H54 (cell line): ENCODE data around the gene PAX7.

Experiments
- DNase-seq: peaks from one replicate; pipeline ENCODE4 v3.0.0; 2011; ENCODE audit warnings: low spot score, mixed read lengths; ENCODE audit not compliant: insufficient read length
- FAIRE-seq: peaks from 3 replicates; lab custom pipeline; 2011; peaks lifted over from hg19 to GRCh38; lab: Jason Lieb, UNC
- POLR2A ChIP-seq: IDR thresholded peaks from 2 replicates; pipeline ENCODE4 v1.6.1; 2011; ENCODE audit warnings: low read depth, mild to moderate bottlenecking, low read length

PAX7 gene

GRCh38 chr1:18651713-18652112, 21.1 kb downstream of the PAX7 start:
- FAIRE-seq: no peak
- DNase-seq: no peak
- no peak for TF ChIP-seq POLR2A

DNA sequence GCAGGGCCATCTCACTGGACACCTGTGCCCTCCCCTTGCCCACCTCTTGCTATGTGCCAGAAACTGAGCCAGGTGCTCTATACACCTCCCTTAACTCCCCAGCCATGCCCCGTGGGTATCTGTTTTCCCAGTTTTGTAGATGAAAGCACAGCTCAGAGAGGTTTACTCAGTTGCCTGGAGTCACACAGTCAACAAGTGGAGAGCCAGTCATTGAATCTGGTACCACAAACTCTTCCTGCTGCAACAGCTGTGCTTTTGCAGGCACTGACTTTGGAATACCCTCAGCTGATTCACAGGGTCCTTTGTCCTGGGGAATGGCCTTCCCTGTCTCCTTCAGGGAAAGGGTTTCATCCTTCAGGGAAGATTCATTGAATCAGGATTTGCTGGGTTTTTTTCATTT, 22.1 kb downstream of the PAX7 start:
- DNase-seq: no peak
- no peak for FAIRE-seq

DNA sequence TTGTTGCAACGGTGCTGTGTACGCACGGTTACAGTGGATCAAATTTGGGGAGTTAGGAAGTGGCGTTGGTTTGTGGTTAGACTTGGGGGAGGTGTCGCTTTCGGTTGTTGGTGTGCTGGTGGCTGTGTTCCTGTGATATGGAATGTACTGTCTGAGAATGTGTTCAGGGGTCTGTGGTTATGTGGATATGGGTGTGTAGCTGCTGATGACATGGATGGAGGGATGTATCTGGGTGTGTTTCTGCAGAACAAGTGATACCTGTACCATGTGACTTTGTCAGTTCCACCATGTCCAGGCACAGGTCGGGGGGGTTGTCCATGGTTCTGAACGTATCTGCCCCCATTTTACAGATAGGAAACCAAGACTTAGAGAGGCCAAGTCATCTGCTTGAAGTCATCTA, 22.7 kb downstream of the PAX7 start:
- no peak for FAIRE-seq
- DNase-seq: no peak
- no peak for TF ChIP-seq POLR2A

More for the DNA sequence above, 22.1 kb downstream of the PAX7 start:
- no peak for TF ChIP-seq POLR2A

GRCh38 chr1:18653916-18654315, 23.3 kb downstream of the PAX7 start:
- no peak for FAIRE-seq
- TF ChIP-seq POLR2A: no peak
- no peak for DNase-seq

- DNase-seq (no peak), FAIRE-seq (no peak)
- no peak for TF ChIP-seq POLR2A
These were observed 24.0 kb downstream of the PAX7 start for GRCh38 chr1:18654599-18654998.

DNA sequence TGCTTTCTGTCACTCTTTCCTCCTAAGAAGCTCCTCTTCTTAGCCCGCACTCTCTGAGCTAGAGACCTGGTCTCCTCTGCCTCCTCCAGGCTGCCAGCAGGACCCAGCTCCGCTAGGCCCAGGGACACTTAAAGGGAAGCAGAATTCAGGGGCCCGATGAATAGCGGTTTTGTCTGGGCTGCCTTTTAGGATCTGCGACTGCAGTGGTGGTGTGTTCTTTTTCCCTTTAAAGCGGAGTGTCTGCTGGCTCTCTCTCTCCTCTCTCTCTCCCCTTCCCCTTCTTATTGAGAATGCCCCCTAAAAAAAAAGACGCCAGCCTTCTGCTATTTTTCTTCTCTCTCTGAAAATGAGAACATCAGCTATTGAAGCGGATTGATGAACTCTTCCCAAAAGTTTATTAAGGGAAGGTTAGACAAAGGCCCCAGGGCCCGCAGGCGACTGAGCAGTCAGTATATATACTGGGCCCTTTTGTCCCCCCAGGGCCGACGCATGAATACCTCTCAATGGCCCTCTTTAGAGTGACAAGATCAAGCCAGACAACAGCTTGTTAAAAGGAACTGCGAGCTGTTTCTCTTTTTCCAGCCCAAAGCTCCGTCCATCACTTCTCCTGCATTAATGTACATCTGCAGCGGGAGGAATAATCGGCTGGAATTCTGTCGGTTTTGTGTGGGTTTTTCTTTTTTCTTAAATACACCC, 27.0 kb downstream of the PAX7 start:
- FAIRE-seq (no peak), DNase-seq (no peak)
- no peak for TF ChIP-seq POLR2A

DNA sequence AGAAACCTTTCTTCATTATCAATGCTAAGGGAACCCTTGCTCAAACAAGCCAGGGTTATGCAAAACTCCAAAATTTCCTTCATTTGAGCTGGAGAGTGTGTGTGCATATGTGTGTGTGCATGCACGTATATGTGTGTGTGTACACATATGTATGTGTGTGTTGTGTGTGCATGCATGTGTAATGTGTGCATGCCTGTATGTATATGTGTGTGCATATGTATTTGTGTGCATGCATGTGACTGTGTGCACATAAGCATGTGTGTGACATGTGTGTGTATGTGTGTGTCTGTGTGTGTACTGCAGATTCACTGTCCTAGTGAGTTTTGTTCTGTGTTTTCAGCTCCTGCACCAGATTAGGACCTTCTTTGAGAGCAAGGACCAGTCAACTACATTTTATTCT, 28.2 kb downstream of the PAX7 start:
- no peak for TF ChIP-seq POLR2A
- DNase-seq (no peak), FAIRE-seq (no peak)

DNA sequence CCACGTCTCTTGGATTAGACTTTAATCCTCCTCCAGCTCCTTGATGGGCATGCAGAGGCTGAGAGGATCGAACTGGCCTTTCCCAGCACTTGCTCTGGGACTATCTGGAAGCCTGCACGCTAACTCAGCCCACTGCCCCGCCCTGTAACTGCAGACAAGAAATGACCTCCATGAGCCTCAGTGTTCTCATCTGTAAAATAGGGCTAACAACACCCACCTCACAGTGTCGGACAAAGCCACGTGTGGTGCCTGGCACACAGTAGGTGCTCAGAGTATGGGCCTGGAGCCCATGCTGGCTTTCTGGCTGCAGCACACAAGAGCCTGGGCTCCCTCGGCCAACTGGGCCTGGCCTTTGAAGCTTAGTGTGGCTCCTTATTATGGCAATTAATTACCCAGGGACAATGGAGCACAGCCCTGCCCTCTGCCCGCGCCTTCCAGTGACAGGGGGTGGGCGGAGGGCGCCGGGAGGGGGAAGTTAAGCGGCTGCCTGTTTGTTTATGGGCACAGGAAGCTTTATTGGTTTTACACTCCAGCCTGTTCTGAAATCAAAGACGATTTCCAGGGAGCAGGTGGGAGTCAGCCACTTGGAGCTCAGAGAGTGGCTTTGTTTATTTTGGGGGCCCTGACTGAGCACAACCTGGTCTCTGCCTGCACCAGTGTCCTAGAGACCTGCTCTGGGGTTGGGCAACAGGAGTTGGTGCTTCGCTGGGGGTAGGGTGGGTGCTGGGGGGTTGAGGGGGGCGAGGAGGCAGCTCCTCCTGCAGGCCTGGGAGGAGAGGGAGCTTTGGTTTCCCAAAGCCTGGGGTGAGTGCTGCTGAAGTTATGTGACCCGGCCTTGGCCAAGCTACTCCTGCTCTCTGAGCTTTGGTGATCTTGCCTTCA, 31.0 kb downstream of the PAX7 start:
- DNase-seq (no peak), FAIRE-seq (no peak)
- TF ChIP-seq POLR2A: no peak

- TF ChIP-seq POLR2A: no peak
- FAIRE-seq (no peak), DNase-seq (no peak)
These were observed 31.6 kb downstream of the PAX7 start for GRCh38 chr1:18662286-18662639.

- DNase-seq (no peak), FAIRE-seq (no peak)
- TF ChIP-seq POLR2A: no peak
These were observed 35.8 kb downstream of the PAX7 start for GRCh38 chr1:18666317-18666920.

GRCh38 chr1:18667333-18667732, 36.7 kb downstream of the PAX7 start:
- FAIRE-seq (no peak), DNase-seq (no peak)
- TF ChIP-seq POLR2A: no peak

DNA sequence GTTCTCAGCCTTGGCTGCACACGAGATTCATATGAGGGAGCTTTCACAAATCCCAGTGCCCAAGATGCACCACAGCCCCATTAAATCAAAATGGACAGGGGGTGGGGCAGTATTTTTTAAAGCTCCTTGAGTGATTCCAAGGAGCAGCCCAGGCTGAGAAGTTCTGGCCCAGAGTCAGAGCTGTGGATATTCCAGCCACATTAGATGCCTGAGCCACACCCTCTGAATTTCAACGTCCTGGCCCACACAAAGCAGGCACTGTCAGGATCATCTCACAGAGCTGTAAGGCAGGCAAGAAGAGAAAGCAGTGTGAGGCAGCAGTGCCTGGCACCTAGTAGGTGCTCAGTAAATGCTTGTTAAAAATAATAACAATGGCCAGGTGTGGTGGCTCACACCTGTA, 37.4 kb downstream of the PAX7 start:
- no peak for TF ChIP-seq POLR2A
- FAIRE-seq: no peak
- no peak for DNase-seq

- DNase-seq (no peak), FAIRE-seq (no peak)
- TF ChIP-seq POLR2A: no peak
These were observed 38.2 kb downstream of the PAX7 start for GRCh38 chr1:18668750-18669404.
